Sigmoid colon (tissue), 4 donors: Measurements from ENCODE around the gene PIK3R1.

Experiments
- CTCF ChIP-seq, 4 experiments: fragments of 450-650 bp in 3 of 4; fragments of 200-600 bp in 1 of 4; IDR thresholded peaks; one replicate each; pipeline ENCODE4 v1.5.1; 2016 to 2019; ENCODE audit warnings: antibody characterized with exemption in 4 of 4, mild to moderate bottlenecking in 3 of 4, moderate library complexity in 2 of 4
- EP300 ChIP-seq, 4 donors: sonication (generic); formaldehyde crosslinking; IDR thresholded peaks; one replicate each; pipeline ENCODE4 v1.6.1; 2017; ENCODE audit warnings: antibody characterized with exemption in 4 of 4
- POLR2A ChIP-seq, 2 donors: fragments of 450-650 bp; IDR thresholded peaks; one replicate each; pipeline ENCODE4 v1.6.1; 2016; ENCODE audit warnings: antibody characterized with exemption in 2 of 2, mild to moderate bottlenecking in 2 of 2, moderate library complexity in 2 of 2
- POLR2AphosphoS5 ChIP-seq, 4 donors: sonication (generic); formaldehyde crosslinking; IDR thresholded peaks; one replicate each; pipeline ENCODE4 v1.6.1; 2017; ENCODE audit warnings: antibody characterized with exemption in 4 of 4

DNA sequence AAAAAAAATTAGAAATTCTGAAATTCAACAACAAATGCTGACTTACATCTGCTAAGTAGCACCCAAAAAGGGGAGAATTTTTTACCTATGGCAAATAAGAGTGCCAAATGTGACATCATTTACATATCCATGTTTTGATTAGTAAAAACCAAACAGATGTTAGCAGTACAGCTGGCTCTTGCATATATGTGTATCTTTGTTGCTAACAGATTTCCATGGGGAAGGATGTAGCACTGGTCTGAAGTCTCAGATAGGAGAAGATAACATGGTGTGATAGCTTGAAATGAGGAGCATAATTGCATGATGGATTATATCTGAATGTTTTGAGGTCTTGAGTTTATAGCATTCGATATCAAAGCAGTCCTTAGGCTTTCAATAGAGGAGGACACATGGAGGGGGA lies 17.5 kb downstream of the PIK3R1 start:
- TF ChIP-seq POLR2A (IDR thresholded peaks at IDR 0.05) (no peak), CTCF (IDR thresholded peaks at IDR 0.05) (no peak), EP300 (IDR thresholded peaks at IDR 0.05) (no peak), POLR2AphosphoS5 (IDR thresholded peaks at IDR 0.05) (no peak)
